GM23338 (cell line): ENCODE data around the gene TBCE. TPM values are rescaled to one million over a fixed set of nuclear protein-coding genes. Genes with fewer than 3 reads are reported as not detected.

Source experiments
- ATAC-seq: fragments of 200-7000 bp; cut with Tn5 transposase; 3 replicates; pipeline ENCODE4 v1.9.1; 2020
- DNase-seq: peaks from one replicate; pipeline ENCODE4 v3.0.0-alpha.2; 2015; ENCODE audit warnings: low spot score
- H2AFZ ChIP-seq: fragments of 200-600 bp; sonication (generic); 2 replicates; pipeline ENCODE4 v1.8.0; 2016; ENCODE audit warnings: antibody characterized with exemption, mild to moderate bottlenecking, moderate library complexity
- H3F3A ChIP-seq: fragments of 200-600 bp; sonication (generic); replicated peaks from 2 replicates; pipeline ENCODE4 v1.8.0; 2017; ENCODE audit warnings: antibody characterized with exemption, mixed run types, low read depth
- H3K27ac ChIP-seq: fragments of 200-600 bp; sonication (generic); 2 replicates; pipeline ENCODE4 v1.6.1; 2016; ENCODE audit warnings: low read depth
- H3K27me3 ChIP-seq: fragments of 200-600 bp; sonication (generic); 2 replicates; pipeline ENCODE4 v1.8.0; 2016; ENCODE audit warnings: mild to moderate bottlenecking, mixed run types, moderate library complexity; ENCODE audit not compliant: insufficient read depth
- H3K36me3 ChIP-seq: fragments of 200-600 bp; sonication (generic); 2 replicates; pipeline ENCODE4 v1.8.0; 2016; ENCODE audit warnings: mild to moderate bottlenecking; ENCODE audit not compliant: insufficient read depth
- H3K4me1 ChIP-seq: fragments of 200-600 bp; sonication (generic); 2 replicates; pipeline ENCODE4 v1.8.0; 2016; ENCODE audit warnings: mild to moderate bottlenecking, moderate library complexity; ENCODE audit not compliant: insufficient read depth
- H3K4me2 ChIP-seq: fragments of 200-600 bp; sonication (generic); 2 replicates; pipeline ENCODE4 v1.7.1; 2017; ENCODE audit warnings: mixed run types
- H3K4me3 ChIP-seq: fragments of 200-600 bp; sonication (generic); 2 replicates; pipeline ENCODE4 v1.6.1; 2016; ENCODE audit warnings: mixed run types
- H3K79me2 ChIP-seq: fragments of 200-600 bp; sonication (generic); replicated peaks from 2 replicates; pipeline ENCODE4 v1.8.0; 2017; ENCODE audit warnings: mild to moderate bottlenecking; ENCODE audit not compliant: insufficient read depth
- H3K9me2 ChIP-seq: fragments of 200-600 bp; sonication (generic); 2 replicates; pipeline ENCODE4 v1.8.0; 2017; ENCODE audit not compliant: insufficient read depth
- H4K20me1 ChIP-seq: fragments of 200-600 bp; sonication (generic); replicated peaks from 2 replicates; pipeline ENCODE4 v1.8.0; 2017; ENCODE audit warnings: mild to moderate bottlenecking; ENCODE audit not compliant: insufficient read depth
- H3K27ac Mint-ChIP-seq: 2 replicates; pipeline ENCODE4 v1.8.0; 2020; ENCODE audit warnings: inconsistent platforms, mild to moderate bottlenecking, moderate library complexity, mixed read lengths
- H3K27me3 Mint-ChIP-seq: 3 replicates; pipeline ENCODE4 v1.8.0; 2022; ENCODE audit warnings: low read depth, mild to moderate bottlenecking, moderate library complexity, mixed read lengths, inconsistent platforms; ENCODE audit not compliant: insufficient read depth, poor library complexity
- H3K36me3 Mint-ChIP-seq: 3 replicates; pipeline ENCODE4 v1.8.0; 2021; ENCODE audit warnings: low read depth, mild to moderate bottlenecking, inconsistent platforms, moderate library complexity, mixed read lengths
- H3K4me1 Mint-ChIP-seq: 3 replicates; pipeline ENCODE4 v1.8.0; 2020; ENCODE audit warnings: mild to moderate bottlenecking, inconsistent platforms, mixed read lengths
- H3K4me3 Mint-ChIP-seq: 3 replicates; pipeline ENCODE4 v1.8.0; 2021; ENCODE audit warnings: moderate library complexity, mild to moderate bottlenecking, inconsistent platforms, mixed read lengths
- H3K9me3 Mint-ChIP-seq: 3 replicates; pipeline ENCODE4 v1.8.0; 2020; ENCODE audit warnings: moderate library complexity, mild to moderate bottlenecking, inconsistent platforms, mixed read lengths
- CREB1 ChIP-seq: fragments of 250-450 bp; sonication (Bioruptor Pico); IDR thresholded peaks from 2 replicates; pipeline ENCODE4 v1.5.0; 2020; ENCODE audit warnings: low read depth, mild to moderate bottlenecking, moderate library complexity
- CTCF ChIP-seq, 2 experiments: fragments of 200-600 bp in 1 of 2; sonication (generic) in 1 of 2; conservative IDR thresholded peaks; 2 replicates each; pipeline versions ENCODE4 v1.5.1 to v1.6.1; 2016 to 2017; ENCODE audit warnings: antibody characterized with exemption in 2 of 2, low read depth in 2 of 2, mild to moderate bottlenecking in 2 of 2, moderate library complexity in 1 of 2
- ETS1 ChIP-seq: IDR thresholded peaks from 2 replicates; pipeline ENCODE4 v1.6.1; 2016; ENCODE audit warnings: antibody characterized with exemption
- EZH2phosphoT487 ChIP-seq: fragments of 200-600 bp; sonication (generic); IDR thresholded peaks from one replicate; pipeline ENCODE4 v1.8.1; 2018; ENCODE audit warnings: antibody characterized with exemption; ENCODE audit not compliant: unreplicated experiment
- JUNB ChIP-seq: IDR thresholded peaks from one replicate; pipeline ENCODE4 v1.6.1; 2016; ENCODE audit warnings: antibody characterized with exemption; ENCODE audit not compliant: unreplicated experiment
- NANOG ChIP-seq: IDR thresholded peaks from 2 replicates; pipeline ENCODE4 v1.6.1; 2016; ENCODE audit warnings: antibody characterized with exemption, borderline replicate concordance
- POLR2AphosphoS5 ChIP-seq: IDR thresholded peaks from 2 replicates; pipeline ENCODE4 v1.6.1; 2016; ENCODE audit warnings: antibody characterized with exemption, low read depth
- REST ChIP-seq: IDR thresholded peaks from one replicate; pipeline ENCODE4 v1.6.1; 2018; ENCODE audit warnings: antibody characterized with exemption; ENCODE audit not compliant: unreplicated experiment
- STAT1 ChIP-seq: IDR thresholded peaks from one replicate; pipeline ENCODE4 v1.6.1; 2016; ENCODE audit warnings: antibody characterized with exemption; ENCODE audit not compliant: unreplicated experiment
- ZNF331 ChIP-seq: fragments of 250-450 bp; sonication (Bioruptor Pico); IDR thresholded peaks from 2 replicates; pipeline ENCODE4 v1.5.0; 2020; ENCODE audit warnings: low read depth, mild to moderate bottlenecking, moderate library complexity
- ZNF462 ChIP-seq: fragments of 250-450 bp; sonication (Bioruptor Pico); IDR thresholded peaks from 2 replicates; pipeline ENCODE4 v1.5.0; 2020; ENCODE audit warnings: mild to moderate bottlenecking, moderate library complexity
- polyA plus RNA-seq: library from polyadenylated mRNA; unstranded; fragments of >200 nt; fragmentation: Nextera tagmentation; extraction: Ambion mirVana; gene quantifications from 2 replicates; pipeline ENCODE4 v1.2.1, GENCODE V29; 2016
- total RNA-seq: library from RNA; depleted of rRNA; stranded (reverse); fragments of >200 nt; shearing (Covaris generic); gene quantifications from 2 replicates; pipeline ENCODE4 v1.2.3, GENCODE V29; 2014

The TBCE gene
- total and polyA plus RNA-seq, 2 experiments from 2014 or later: 42.7 to 64.8 TPM

GRCh38 chr1:235427447-235427846 is 60.2 kb downstream of the TBCE start:
- Histone ChIP-seq H2AFZ (no peak overlapping the region), H3K27me3 (no peaks in the 10 kb centered on the region), H3K27ac (peak overlapping the region; percentile 39; the same call in 1 of the 2 replicates), H3K4me2 (no peak overlapping the region), H3K9me2 (no peaks in the 10 kb centered on the region), H3F3A (no peaks in the 10 kb centered on the region), H3K36me3 (no peaks in the 10 kb centered on the region), H3K4me3 (no peak overlapping the region), H4K20me1 (no peaks in the 10 kb centered on the region), H3K4me1 (peaks cover 5% of the 10 kb centered on the region; the same call in 1 of the 2 replicates), H3K79me2 (peaks cover 8% of the 10 kb centered on the region; the same call in 1 of the 2 replicates)
- H3K36me3 Mint-ChIP-seq: peaks cover 2% of the 10 kb centered on the region; the same call in 2 of the 3 replicates
- TF ChIP-seq ZNF462 (CRISPR knock-in tag) (no peak), JUNB (no peak), NANOG (no peak), STAT1 (no peak), ZNF331 (CRISPR knock-in tag) (no peak), POLR2AphosphoS5 (no peak), ETS1 (no peak), CTCF (conservative IDR thresholded peaks at IDR 0.05; ENCODE audit: low read depth in 2 of 2) (no peak), REST (no peak), EZH2phosphoT487 (no peak), CREB1 (no peak)
- H3K4me1 Mint-ChIP-seq: peaks cover 13% of the 10 kb centered on the region
- ATAC-seq (no peak), DNase-seq (no peak)
- H3K27ac Mint-ChIP-seq: no peak overlapping the region
- H3K27me3 Mint-ChIP-seq: no peaks in the 10 kb centered on the region
- no peaks in the 10 kb centered on the region for H3K9me3 Mint-ChIP-seq
- H3K4me3 Mint-ChIP-seq: no peak overlapping the region
